H9 (cell line): ENCODE data around the gene PMF1. TPM values are rescaled to one million over a fixed set of nuclear protein-coding genes. Genes with fewer than 3 reads are reported as not detected.

Experiments used
- DNase-seq: peaks from one replicate; pipeline ENCODE4 v3.0.0-alpha.2; 2017
- H2AFZ ChIP-seq: one replicate; pipeline ENCODE4 v1.6.1; 2013; ENCODE audit warnings: mild to moderate bottlenecking, low read length, control low read depth, moderate library complexity
- H2AK5ac ChIP-seq: 2 replicates; pipeline ENCODE4 v1.6.1; 2013; ENCODE audit warnings: low read length, control low read depth, mixed read lengths; ENCODE audit not compliant: insufficient read length
- H2BK120ac ChIP-seq: one replicate; pipeline ENCODE4 v1.6.1; 2013; ENCODE audit warnings: low read depth, mild to moderate bottlenecking, low read length, control low read depth, inconsistent platforms; ENCODE audit not compliant: poor library complexity, severe bottlenecking
- H2BK12ac ChIP-seq: 2 replicates; pipeline ENCODE4 v1.6.1; 2013; ENCODE audit warnings: low read length, control low read depth, mixed read lengths, low read depth; ENCODE audit not compliant: insufficient read length
- H2BK15ac ChIP-seq: 2 replicates; pipeline ENCODE4 v1.6.1; 2013; ENCODE audit warnings: low read depth, low read length, control low read depth
- H2BK20ac ChIP-seq: one replicate; pipeline ENCODE4 v1.6.1; 2013; ENCODE audit warnings: low read depth, mild to moderate bottlenecking, low read length, control low read depth, inconsistent platforms; ENCODE audit not compliant: poor library complexity, severe bottlenecking
- H2BK5ac ChIP-seq: 2 replicates; pipeline ENCODE4 v1.6.1; 2013; ENCODE audit warnings: low read length, control low read depth, mixed read lengths; ENCODE audit not compliant: insufficient read length
- H3K14ac ChIP-seq: 2 replicates; pipeline ENCODE4 v1.6.1; 2013; ENCODE audit warnings: low read length, control low read depth; ENCODE audit not compliant: insufficient read depth
- H3K18ac ChIP-seq: 2 replicates; pipeline ENCODE4 v1.6.1; 2013; ENCODE audit warnings: low read depth, mild to moderate bottlenecking, mixed read lengths, low read length, control low read depth; ENCODE audit not compliant: insufficient read length
- H3K23ac ChIP-seq: 2 replicates; pipeline ENCODE4 v1.6.1; 2013; ENCODE audit warnings: low read length, control low read depth, mixed read lengths, low read depth; ENCODE audit not compliant: insufficient read length
- H3K23me2 ChIP-seq: 2 replicates; pipeline ENCODE4 v1.6.1; 2013; ENCODE audit warnings: low read depth, mild to moderate bottlenecking, mixed read lengths, low read length, control low read depth; ENCODE audit not compliant: insufficient read length, poor library complexity, severe bottlenecking
- H3K27ac ChIP-seq: 2 replicates; pipeline ENCODE4 v1.5.1; 2013; ENCODE audit warnings: low read length, control low read depth, mixed read lengths, low read depth; ENCODE audit not compliant: insufficient read length
- H3K27me3 ChIP-seq: 2 replicates; pipeline ENCODE4 v1.6.1; 2013; ENCODE audit warnings: low read length, control low read depth, inconsistent platforms; ENCODE audit not compliant: insufficient read depth
- H3K4ac ChIP-seq: 2 replicates; pipeline ENCODE4 v1.6.1; 2013; ENCODE audit warnings: low read depth, mild to moderate bottlenecking, control low read depth, inconsistent platforms, low read length, moderate library complexity
- H3K4me1 ChIP-seq: 2 replicates; pipeline ENCODE4 v1.6.1; 2013; ENCODE audit warnings: low read length, control low read depth, inconsistent platforms; ENCODE audit not compliant: insufficient read depth
- H3K4me2 ChIP-seq: 2 replicates; pipeline ENCODE4 v1.6.1; 2013; ENCODE audit warnings: low read length, control low read depth, mixed read lengths; ENCODE audit not compliant: insufficient read length, insufficient read depth
- H3K56ac ChIP-seq: 2 replicates; pipeline ENCODE4 v1.6.1; 2013; ENCODE audit warnings: low read depth, mild to moderate bottlenecking, mixed read lengths, low read length, control low read depth; ENCODE audit not compliant: insufficient read length
- H3K79me1 ChIP-seq: 2 replicates; pipeline ENCODE4 v1.6.1; 2013; ENCODE audit warnings: low read depth, mild to moderate bottlenecking, moderate library complexity, low read length, control low read depth, inconsistent platforms; ENCODE audit not compliant: insufficient read depth, poor library complexity, severe bottlenecking
- H3K79me2 ChIP-seq: 2 replicates; pipeline ENCODE4 v1.6.1; 2013; ENCODE audit warnings: low read length, control low read depth, inconsistent platforms; ENCODE audit not compliant: insufficient read depth
- H3K9ac ChIP-seq: 2 replicates; pipeline ENCODE4 v1.6.1; 2013; ENCODE audit warnings: low read length, control low read depth, mixed read lengths; ENCODE audit not compliant: insufficient read length; ENCODE audit errors: extremely low read depth
- H3K9me3 ChIP-seq: one replicate; pipeline ENCODE4 v1.6.1; 2013; ENCODE audit warnings: low read depth, low read length, inconsistent platforms; ENCODE audit not compliant: control insufficient read depth
- H3T11ph ChIP-seq: one replicate; pipeline ENCODE4 v1.6.1; 2013; ENCODE audit warnings: mild to moderate bottlenecking, low read length, control low read depth, inconsistent platforms
- H4K20me1 ChIP-seq: one replicate; pipeline ENCODE4 v1.6.1; 2013; ENCODE audit not compliant: control insufficient read depth, insufficient read length, insufficient read depth
- H4K5ac ChIP-seq: 2 replicates; pipeline ENCODE4 v1.6.1; 2013; ENCODE audit warnings: low read depth, mild to moderate bottlenecking, mixed read lengths, low read length, control low read depth; ENCODE audit not compliant: insufficient read length
- H4K8ac ChIP-seq: replicated peaks from 2 replicates; pipeline ENCODE4 v1.6.1; 2013; ENCODE audit warnings: low read length, control low read depth, mixed read lengths, low read depth; ENCODE audit not compliant: insufficient read length
- H4K91ac ChIP-seq: 2 replicates; pipeline ENCODE4 v1.6.1; 2013; ENCODE audit warnings: low read depth, mild to moderate bottlenecking, moderate library complexity, mixed read lengths, low read length, control low read depth; ENCODE audit not compliant: insufficient read length
- H3K27ac Mint-ChIP-seq, 3 experiments: 2 replicates in 2 of 3; 3 replicates in 1 of 3; pipeline ENCODE4 v1.8.0; 2020 to 2021; ENCODE audit warnings: mixed read lengths in 3 of 3, mild to moderate bottlenecking in 1 of 3, moderate library complexity in 1 of 3
- H3K27me3 Mint-ChIP-seq: 2 replicates; pipeline ENCODE4 v1.8.0; 2021; ENCODE audit warnings: low read depth, mild to moderate bottlenecking, moderate library complexity, mixed read lengths
- H3K36me3 Mint-ChIP-seq, 3 experiments: 2 replicates in 2 of 3; 3 replicates in 1 of 3; pipeline ENCODE4 v1.8.0; 2020 to 2021; ENCODE audit warnings: low read depth in 3 of 3, mixed read lengths in 3 of 3; ENCODE audit not compliant: insufficient read depth in 1 of 3
- H3K4me1 Mint-ChIP-seq, 2 experiments: 2 replicates each; pipeline ENCODE4 v1.8.0; 2020; ENCODE audit warnings: mixed read lengths in 2 of 2
- H3K4me3 Mint-ChIP-seq, 2 experiments: 2 replicates in 1 of 2; 3 replicates in 1 of 2; pipeline ENCODE4 v1.8.0; 2020 to 2021; ENCODE audit warnings: mild to moderate bottlenecking in 2 of 2, mixed read lengths in 2 of 2, moderate library complexity in 1 of 2
- H3K9me3 Mint-ChIP-seq, 2 experiments: 2 replicates in 1 of 2; 3 replicates in 1 of 2; pipeline ENCODE4 v1.8.0; 2020; ENCODE audit warnings: mild to moderate bottlenecking in 2 of 2, mixed read lengths in 2 of 2, moderate library complexity in 1 of 2
- WGBS: extraction: QIAGEN DNeasy Blood & Tissue Kit; methylation state at CpG from one replicate; pipeline ENCODE4 v1.1.7; 2013; ENCODE audit warnings: missing lambda C conversion rate, low lambda C conversion rate, mixed read lengths; ENCODE audit not compliant: insufficient read length; ENCODE audit errors: extremely low coverage; 5-methylcytosine and 5-hydroxymethylcytosine counted together
- total RNA-seq: library from RNA; stranded (reverse); gene quantifications from 2 replicates; pipeline ENCODE4 v1.2.1, GENCODE V29; 2021
- TF ChIP-seq, protein P1 (sequence below): fragments of 200-600 bp; sonication (generic); conservative IDR thresholded peaks from 3 replicates; pipeline ENCODE4 v1.8.0; 2021; ENCODE audit warnings: antibody characterized with exemption, mild to moderate bottlenecking

The PMF1 gene
- total RNA-seq, 1 experiment from 2014 or later, result 136 TPM

DNA sequence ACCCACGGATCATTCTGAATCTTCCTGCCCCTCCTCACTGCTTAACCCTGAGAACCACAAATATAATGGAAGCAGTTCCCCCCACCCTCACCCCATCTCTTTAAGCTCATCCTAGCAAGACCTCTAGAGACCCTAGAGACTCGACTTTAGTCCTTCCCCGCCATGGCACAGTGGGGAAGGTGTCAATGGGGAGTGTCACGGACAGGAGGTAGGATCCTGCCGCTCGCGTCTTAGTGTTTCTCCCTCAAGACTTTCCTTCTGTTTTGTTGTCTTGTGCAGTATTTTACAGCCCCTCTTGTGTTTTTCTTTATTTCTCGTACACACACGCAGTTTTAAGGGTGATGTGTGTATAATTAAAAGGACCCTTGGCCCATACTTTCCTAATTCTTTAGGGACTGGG is 677 bp upstream of the PMF1 start:
- Histone ChIP-seq H2AK5ac (peak overlapping the region; percentile 1), H4K8ac (no peak overlapping the region), H3K4ac (no peak overlapping the region), H3K18ac (peak overlapping the region; percentile 83), H2AFZ (no peak overlapping the region), H3K9me3 (no peaks in the 10 kb centered on the region), H3K23ac (no peak overlapping the region), H3K56ac (no peak overlapping the region), H4K5ac (peak overlapping the region; percentile 34), H2BK120ac (peak overlapping the region; percentile 15), H3K79me2 (no peaks in the 10 kb centered on the region), H3K27me3 (no peaks in the 10 kb centered on the region), H2BK12ac (no peak overlapping the region), H3K4me2 (peak overlapping the region; percentile 73), H2BK15ac (no peak overlapping the region), H3K9ac (peak overlapping the region; percentile 81), H3K27ac (peak overlapping the region; percentile 6), H3K79me1 (no peaks in the 10 kb centered on the region), H3K4me1 (no peaks in the 10 kb centered on the region; the same call in 1 of the 2 replicates), H3K14ac (no peak overlapping the region), H2BK5ac (no peak overlapping the region), H3T11ph (peak overlapping the region; percentile 13), H3K23me2 (peaks cover 8% of the 10 kb centered on the region), H2BK20ac (no peak overlapping the region), H4K91ac (no peak overlapping the region), H4K20me1 (no peaks in the 10 kb centered on the region)
- no peak for DNase-seq
- peaks cover 34 to 35% of the 10 kb centered on the region in 2 experiments for H3K4me1 Mint-ChIP-seq
- WGBS, result no CpG with 5 or more reads among the region's 9 CpGs
- peak overlapping the region; percentile 94 to 95 for H3K4me3 Mint-ChIP-seq
- no peaks in the 10 kb centered on the region for H3K9me3 Mint-ChIP-seq
- H3K27me3 Mint-ChIP-seq, result peaks cover 2% of the 10 kb centered on the region; the same call in 1 of the 2 replicates
- TF ChIP-seq, protein P1, sequence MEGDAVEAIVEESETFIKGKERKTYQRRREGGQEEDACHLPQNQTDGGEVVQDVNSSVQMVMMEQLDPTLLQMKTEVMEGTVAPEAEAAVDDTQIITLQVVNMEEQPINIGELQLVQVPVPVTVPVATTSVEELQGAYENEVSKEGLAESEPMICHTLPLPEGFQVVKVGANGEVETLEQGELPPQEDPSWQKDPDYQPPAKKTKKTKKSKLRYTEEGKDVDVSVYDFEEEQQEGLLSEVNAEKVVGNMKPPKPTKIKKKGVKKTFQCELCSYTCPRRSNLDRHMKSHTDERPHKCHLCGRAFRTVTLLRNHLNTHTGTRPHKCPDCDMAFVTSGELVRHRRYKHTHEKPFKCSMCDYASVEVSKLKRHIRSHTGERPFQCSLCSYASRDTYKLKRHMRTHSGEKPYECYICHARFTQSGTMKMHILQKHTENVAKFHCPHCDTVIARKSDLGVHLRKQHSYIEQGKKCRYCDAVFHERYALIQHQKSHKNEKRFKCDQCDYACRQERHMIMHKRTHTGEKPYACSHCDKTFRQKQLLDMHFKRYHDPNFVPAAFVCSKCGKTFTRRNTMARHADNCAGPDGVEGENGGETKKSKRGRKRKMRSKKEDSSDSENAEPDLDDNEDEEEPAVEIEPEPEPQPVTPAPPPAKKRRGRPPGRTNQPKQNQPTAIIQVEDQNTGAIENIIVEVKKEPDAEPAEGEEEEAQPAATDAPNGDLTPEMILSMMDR, result no peak
- H3K27ac Mint-ChIP-seq, result peak overlapping the region; percentile 13 to 100 (median 100)
- H3K36me3 Mint-ChIP-seq, result peaks cover 10 to 63% (median 30%) of the 10 kb centered on the region in 3 experiments; a peak in 6 of 7 replicates
